Gastroesophageal sphincter (tissue), 3 donors: ENCODE measurements around the gene RGP1.

Experiments
- EP300 ChIP-seq: sonication (generic); formaldehyde crosslinking; IDR thresholded peaks from one replicate; pipeline ENCODE4 v1.6.1; 2017; ENCODE audit warnings: antibody characterized with exemption, mild to moderate bottlenecking
- POLR2A ChIP-seq, 2 donors: fragments of 450-650 bp; IDR thresholded peaks; one replicate each; pipeline ENCODE4 v1.6.1; 2017; ENCODE audit warnings: antibody characterized with exemption in 2 of 2, mild to moderate bottlenecking in 2 of 2, moderate library complexity in 1 of 2
- POLR2AphosphoS5 ChIP-seq: sonication (generic); formaldehyde crosslinking; IDR thresholded peaks from one replicate; pipeline ENCODE4 v1.6.1; 2017; ENCODE audit warnings: antibody characterized with exemption
- TF ChIP-seq, protein P1 (sequence below), 4 experiments: fragments of 200-600 bp in 2 of 4; fragments of 450-650 bp in 2 of 4; sonication (generic) in 1 of 4; IDR thresholded peaks; one replicate each; pipeline ENCODE4 v1.5.1; 2017 to 2019; ENCODE audit warnings: antibody characterized with exemption in 4 of 4, mild to moderate bottlenecking in 2 of 4, moderate library complexity in 2 of 4

- TF ChIP-seq, protein P1, sequence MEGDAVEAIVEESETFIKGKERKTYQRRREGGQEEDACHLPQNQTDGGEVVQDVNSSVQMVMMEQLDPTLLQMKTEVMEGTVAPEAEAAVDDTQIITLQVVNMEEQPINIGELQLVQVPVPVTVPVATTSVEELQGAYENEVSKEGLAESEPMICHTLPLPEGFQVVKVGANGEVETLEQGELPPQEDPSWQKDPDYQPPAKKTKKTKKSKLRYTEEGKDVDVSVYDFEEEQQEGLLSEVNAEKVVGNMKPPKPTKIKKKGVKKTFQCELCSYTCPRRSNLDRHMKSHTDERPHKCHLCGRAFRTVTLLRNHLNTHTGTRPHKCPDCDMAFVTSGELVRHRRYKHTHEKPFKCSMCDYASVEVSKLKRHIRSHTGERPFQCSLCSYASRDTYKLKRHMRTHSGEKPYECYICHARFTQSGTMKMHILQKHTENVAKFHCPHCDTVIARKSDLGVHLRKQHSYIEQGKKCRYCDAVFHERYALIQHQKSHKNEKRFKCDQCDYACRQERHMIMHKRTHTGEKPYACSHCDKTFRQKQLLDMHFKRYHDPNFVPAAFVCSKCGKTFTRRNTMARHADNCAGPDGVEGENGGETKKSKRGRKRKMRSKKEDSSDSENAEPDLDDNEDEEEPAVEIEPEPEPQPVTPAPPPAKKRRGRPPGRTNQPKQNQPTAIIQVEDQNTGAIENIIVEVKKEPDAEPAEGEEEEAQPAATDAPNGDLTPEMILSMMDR (IDR thresholded peaks at IDR 0.05): no peak
- TF ChIP-seq POLR2A (IDR thresholded peaks at IDR 0.05) (no peak), POLR2AphosphoS5 (no peak), EP300 (no peak)
Measured at GRCh38 chr9:35743880-35744518, 5.1 kb upstream of the RGP1 start.
